ENCODE results near the gene ADAM12. TPM values are rescaled to one million over a fixed set of nuclear protein-coding genes. Genes with fewer than 3 reads are reported as not detected.
A peak's percentile ranks its signal among the peaks of the same experiment; 100 is the strongest.

The ADAM12 gene
- total and polyA plus RNA-seq, 11 donors = 0.04 to 11.2 (median 0.82) TPM; not detected in 1

DNA sequence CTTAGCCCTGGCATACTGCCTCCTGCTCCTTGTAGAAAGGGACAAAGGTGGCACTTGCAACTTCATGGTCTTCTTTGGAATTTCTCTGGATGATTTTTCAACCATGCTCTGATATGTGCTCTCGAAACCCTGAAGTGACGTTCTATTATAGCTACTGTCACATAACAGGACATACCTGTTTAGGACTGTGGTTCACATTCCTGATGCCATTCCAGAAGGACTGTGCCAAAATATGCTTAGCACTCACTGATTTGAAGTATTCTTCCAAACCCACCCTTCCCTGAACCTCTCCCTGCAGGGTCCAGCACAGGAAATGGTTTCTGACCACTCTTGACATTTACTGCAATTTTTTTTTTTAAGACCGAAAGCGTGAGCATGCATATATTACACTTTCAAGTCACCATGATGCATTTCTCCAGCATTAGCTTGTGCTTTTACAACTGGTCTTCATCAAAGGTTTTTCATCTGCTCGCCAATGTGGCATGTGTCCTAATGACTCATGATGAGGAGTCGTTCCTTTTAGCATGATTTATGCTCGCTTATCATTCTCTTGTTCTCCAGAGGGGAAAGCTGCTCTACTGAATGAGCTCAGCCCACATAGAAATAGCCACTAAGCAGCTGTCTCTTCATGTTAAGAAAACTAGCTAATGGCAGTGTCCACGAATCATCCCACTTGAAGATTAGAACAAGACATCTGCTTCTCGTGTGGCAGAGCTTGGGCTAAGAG lies 135.2 kb downstream of the ADAM12 start:
- TF ChIP-seq, protein P1, sequence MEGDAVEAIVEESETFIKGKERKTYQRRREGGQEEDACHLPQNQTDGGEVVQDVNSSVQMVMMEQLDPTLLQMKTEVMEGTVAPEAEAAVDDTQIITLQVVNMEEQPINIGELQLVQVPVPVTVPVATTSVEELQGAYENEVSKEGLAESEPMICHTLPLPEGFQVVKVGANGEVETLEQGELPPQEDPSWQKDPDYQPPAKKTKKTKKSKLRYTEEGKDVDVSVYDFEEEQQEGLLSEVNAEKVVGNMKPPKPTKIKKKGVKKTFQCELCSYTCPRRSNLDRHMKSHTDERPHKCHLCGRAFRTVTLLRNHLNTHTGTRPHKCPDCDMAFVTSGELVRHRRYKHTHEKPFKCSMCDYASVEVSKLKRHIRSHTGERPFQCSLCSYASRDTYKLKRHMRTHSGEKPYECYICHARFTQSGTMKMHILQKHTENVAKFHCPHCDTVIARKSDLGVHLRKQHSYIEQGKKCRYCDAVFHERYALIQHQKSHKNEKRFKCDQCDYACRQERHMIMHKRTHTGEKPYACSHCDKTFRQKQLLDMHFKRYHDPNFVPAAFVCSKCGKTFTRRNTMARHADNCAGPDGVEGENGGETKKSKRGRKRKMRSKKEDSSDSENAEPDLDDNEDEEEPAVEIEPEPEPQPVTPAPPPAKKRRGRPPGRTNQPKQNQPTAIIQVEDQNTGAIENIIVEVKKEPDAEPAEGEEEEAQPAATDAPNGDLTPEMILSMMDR (IDR thresholded peaks at IDR 0.05) = no peak
- TF ChIP-seq POLR2A (IDR thresholded peaks at IDR 0.05) = no peak
- ATAC-seq (peak; percentile 65 to 93 (median 86)), DNase-seq (peak in 3 of 5 donors; percentile 38 to 58 (median 40))
- Histone ChIP-seq H3K4me3 (no peak overlapping the region), H3K27ac (peak overlapping the region in 3 of 12 donors; percentile 27 to 49 (median 33)), H3K4me1 (peaks cover 0 to 8% (median 0%) of the 10 kb centered on the region in 12 donors), H3K9me3 (no peaks in the 10 kb centered on the region), H3K27me3 (peaks cover 0 to 6% (median 0%) of the 10 kb centered on the region in 9 donors), H3K36me3 (no peaks in the 10 kb centered on the region)
- intact Hi-C loops (cut with DNase I) = no loop called here
- 66 to 76% (median 69%) methylated on average over 9 of the region's 9 CpGs for whole genome bisulfite sequencing, 4 donors

DNA sequence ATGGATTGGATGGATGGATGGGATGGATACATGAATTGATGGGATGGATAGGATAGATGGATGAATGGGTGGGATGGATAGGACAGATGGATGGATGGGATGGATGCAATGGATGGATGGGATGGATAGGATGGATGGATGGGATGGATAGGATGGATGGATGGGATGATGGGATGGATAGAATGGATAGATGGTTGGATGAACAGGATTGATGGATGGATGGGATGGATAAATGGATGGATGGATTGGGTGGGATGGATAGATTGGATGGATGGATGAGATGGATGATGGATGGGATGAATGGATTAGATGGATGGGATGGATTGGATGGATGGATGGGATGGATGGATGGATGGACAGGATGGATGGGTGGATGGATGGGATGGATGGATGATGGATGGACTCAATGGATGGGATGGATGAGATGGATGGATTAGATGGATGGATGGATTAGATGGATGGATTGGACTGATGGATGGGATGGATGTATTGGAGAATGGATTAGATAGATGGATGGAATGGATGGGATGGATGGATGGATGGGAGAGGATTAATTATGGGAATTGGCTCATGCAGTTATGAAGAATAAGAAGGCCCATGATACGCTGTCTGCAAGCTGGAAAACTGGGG lies 136.4 kb downstream of the ADAM12 start:
- Histone ChIP-seq H3K27ac (no peak overlapping the region), H3K4me3 (no peak overlapping the region)

DNA sequence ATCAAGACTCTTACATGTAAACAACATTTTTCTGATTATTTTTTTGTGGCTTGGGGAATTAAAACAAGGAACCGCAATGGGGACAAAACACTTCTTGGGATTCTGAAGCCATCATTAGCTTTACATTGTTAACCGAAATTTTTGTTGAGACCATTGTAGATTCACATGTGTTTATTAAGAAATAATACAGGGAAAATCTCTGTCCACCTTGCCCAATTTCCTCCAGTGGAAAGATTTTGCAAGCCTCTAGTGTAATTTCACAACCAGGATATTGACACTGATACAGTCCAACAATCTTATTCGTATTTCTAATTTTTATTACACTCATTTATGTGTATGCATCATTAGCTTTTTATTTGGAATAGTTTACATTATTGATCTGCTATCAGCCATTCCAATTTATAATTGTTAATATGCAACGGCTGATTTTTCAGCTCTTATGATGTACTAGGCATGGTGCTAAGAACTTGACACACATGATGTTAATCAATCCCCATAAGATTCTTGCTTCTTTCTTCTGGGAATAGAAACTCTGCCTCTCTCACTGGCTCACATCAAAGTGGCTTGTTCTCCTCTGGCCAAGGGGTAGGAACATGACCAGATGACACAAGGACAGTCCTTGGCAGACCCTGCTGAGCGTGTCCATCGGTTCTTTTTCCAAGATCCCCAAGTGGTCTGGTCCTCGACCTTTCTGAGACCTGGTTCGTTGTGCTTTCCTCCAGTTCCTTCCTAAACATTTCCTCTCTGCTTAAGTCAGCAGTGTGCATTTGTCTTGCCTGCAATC lies 137.6 kb downstream of the ADAM12 start:
- intact Hi-C loops (cut with DNase I) = no loop called here
- H3K4me3 ChIP-seq = no peak overlapping the region
- ATAC-seq = no peak
- no peaks in the 10 kb centered on the region for H3K36me3 ChIP-seq
- H3K27ac ChIP-seq = no peak overlapping the region
- H3K27me3 ChIP-seq = peaks cover 0 to 1% (median 0%) of the 10 kb centered on the region in 9 donors
- DNase-seq = no peak
- WGBS, 4 donors = 66 to 77% (median 72%) methylated on average over 8 of the region's 8 CpGs
- H3K9me3 ChIP-seq = no peaks in the 10 kb centered on the region
- peaks cover 0 to 10% (median 0%) of the 10 kb centered on the region in 12 donors for H3K4me1 ChIP-seq
- TF ChIP-seq, protein P1 (IDR thresholded peaks at IDR 0.05) = no peak
- no peak for TF ChIP-seq POLR2A (IDR thresholded peaks at IDR 0.05)

More for the DNA sequence above, 136.4 kb downstream of the ADAM12 start:
- Histone ChIP-seq H3K27me3 (peaks cover 0 to 6% (median 0%) of the 10 kb centered on the region in 9 donors), H3K4me1 (peaks cover 0 to 10% (median 0%) of the 10 kb centered on the region in 12 donors), H3K36me3 (no peaks in the 10 kb centered on the region), H3K9me3 (no peaks in the 10 kb centered on the region)
- intact Hi-C loops (cut with DNase I) = no loop called here
- DNase-seq (no peak), ATAC-seq (no peak)
- TF ChIP-seq, protein P1 (IDR thresholded peaks at IDR 0.05) = no peak
- no peak for TF ChIP-seq POLR2A (IDR thresholded peaks at IDR 0.05)
- 89 to 92% (median 92%) methylated on average over 1 of the region's 1 CpG for WGBS, 4 donors

DNA sequence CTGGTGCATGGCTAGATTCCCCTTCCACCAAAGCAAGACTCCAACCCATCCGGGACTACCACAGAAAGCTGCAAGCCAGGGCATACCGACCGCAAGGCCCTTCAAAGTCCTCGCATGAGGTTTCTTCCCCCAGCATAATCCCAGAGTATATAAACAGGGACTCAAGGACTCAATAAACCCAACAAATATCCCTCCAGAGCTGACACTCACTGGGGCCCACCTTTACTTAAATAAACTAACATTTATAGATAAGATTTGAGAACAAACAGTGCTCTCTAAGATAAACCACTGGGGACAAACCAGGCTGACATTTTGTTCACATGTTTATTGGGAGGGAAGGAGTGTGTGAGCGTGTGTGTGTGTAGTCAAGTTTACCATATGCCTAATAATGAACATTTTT lies 138.2 kb downstream of the ADAM12 start:
- intact Hi-C loops (cut with DNase I) = no loop called here
- Histone ChIP-seq H3K4me3 (no peak overlapping the region), H3K36me3 (no peaks in the 10 kb centered on the region), H3K9me3 (no peaks in the 10 kb centered on the region), H3K27me3 (no peaks in the 10 kb centered on the region), H3K4me1 (peaks cover 0 to 10% (median 0%) of the 10 kb centered on the region in 12 donors), H3K27ac (no peak overlapping the region)
- 58 to 74% (median 70%) methylated on average over 5 of the region's 5 CpGs for WGBS, 4 donors
- no peak for ATAC-seq
- no peak for TF ChIP-seq POLR2A (IDR thresholded peaks at IDR 0.05)
- TF ChIP-seq, protein P1 (IDR thresholded peaks at IDR 0.05) = no peak
- DNase-seq = no peak
